A549 (cell line): ENCODE measurements around the gene IFNA4.
"Not testable (repeated sequence)": the region's sequence is repeated elsewhere in the genome, so short reads cannot be mapped to it uniquely, and the experiment has no call there.

ENCODE experiments used
- CHD2 ChIP-seq: fragments of 150-350 bp; IDR thresholded peaks from 2 replicates; pipeline ENCODE4 v1.6.1; 2014; ENCODE audit warnings: low read length; ENCODE audit not compliant: partially characterized antibody
- JUNB ChIP-seq: fragments of >200 bp; sonication (Bioruptor Twin); formaldehyde crosslinking; IDR thresholded peaks from 2 replicates; pipeline ENCODE4 v1.6.1; 2016
- MYC ChIP-seq: IDR thresholded peaks from 2 replicates; pipeline ENCODE4 v1.6.1; 2012; ENCODE audit warnings: mild to moderate bottlenecking, inconsistent platforms, low read length, improper control_type of control experiment, borderline replicate concordance
- NR3C1 ChIP-seq: fragments of >200 bp; sonication (Bioruptor Twin); formaldehyde crosslinking; IDR thresholded peaks from 3 replicates; pipeline ENCODE4 v1.6.1; 2017
- POLR2A ChIP-seq: IDR thresholded peaks from 2 replicates; pipeline ENCODE4 v1.6.1; 2012; ENCODE audit warnings: mild to moderate bottlenecking, low read length
- RNF2 ChIP-seq: fragments of 200-600 bp; sonication (generic); IDR thresholded peaks from 2 replicates; pipeline ENCODE4 v1.6.1; 2016; ENCODE audit warnings: low read depth, mild to moderate bottlenecking, antibody characterized with exemption, moderate library complexity, borderline replicate concordance
- ZC3H11A ChIP-seq: fragments of 450-650 bp; IDR thresholded peaks from 2 replicates; pipeline ENCODE4 v1.6.1; 2014; ENCODE audit warnings: antibody characterized with exemption, mild to moderate bottlenecking
- TF ChIP-seq, protein P1 (sequence below): fragments of >200 bp; sonication (Bioruptor Twin); formaldehyde crosslinking; IDR thresholded peaks from 3 replicates; pipeline ENCODE4 v1.5.1; 2016
- TF ChIP-seq, protein P2 (sequence below): fragments of 450-650 bp; IDR thresholded peaks from 2 replicates; pipeline ENCODE4 v1.6.1; 2014; ENCODE audit warnings: antibody characterized with exemption
- TF ChIP-seq, protein P3 (sequence below): fragments of 200-600 bp; sonication (generic); IDR thresholded peaks from 2 replicates; pipeline ENCODE4 v1.6.1; 2016; ENCODE audit warnings: antibody characterized with exemption, mild to moderate bottlenecking, moderate library complexity
- TF ChIP-seq, protein P4 (sequence below): IDR thresholded peaks from 2 replicates; pipeline ENCODE4 v1.6.1; 2012
- TF ChIP-seq, protein P5 (sequence below): IDR thresholded peaks from 2 replicates; pipeline ENCODE4 v1.6.1; 2012

DNA sequence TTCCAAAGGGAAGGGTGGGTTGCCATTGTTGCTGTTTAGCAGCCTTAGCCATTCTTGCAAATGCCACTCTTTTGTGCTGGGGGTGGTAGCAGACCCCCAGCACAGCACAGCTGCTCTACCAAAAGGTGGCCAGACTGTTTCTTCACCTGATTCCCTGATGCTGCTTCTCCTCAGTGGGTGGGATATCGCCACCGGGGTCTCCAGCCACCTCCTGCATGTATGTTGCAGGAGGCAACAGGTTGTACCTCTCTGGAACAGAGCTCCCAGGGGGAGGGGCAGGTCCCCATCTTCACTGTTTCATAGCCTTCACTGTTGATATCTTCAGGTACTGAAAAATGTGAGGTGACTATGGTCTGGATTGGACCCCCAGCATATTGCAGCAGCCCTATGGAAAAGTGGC, 23.4 kb upstream of the IFNA4 start:
- not testable (repeated sequence) for TF ChIP-seq ZC3H11A, RNF2, POLR2A, NR3C1, MYC, CHD2, JUNB
- TF ChIP-seq, protein P1, sequence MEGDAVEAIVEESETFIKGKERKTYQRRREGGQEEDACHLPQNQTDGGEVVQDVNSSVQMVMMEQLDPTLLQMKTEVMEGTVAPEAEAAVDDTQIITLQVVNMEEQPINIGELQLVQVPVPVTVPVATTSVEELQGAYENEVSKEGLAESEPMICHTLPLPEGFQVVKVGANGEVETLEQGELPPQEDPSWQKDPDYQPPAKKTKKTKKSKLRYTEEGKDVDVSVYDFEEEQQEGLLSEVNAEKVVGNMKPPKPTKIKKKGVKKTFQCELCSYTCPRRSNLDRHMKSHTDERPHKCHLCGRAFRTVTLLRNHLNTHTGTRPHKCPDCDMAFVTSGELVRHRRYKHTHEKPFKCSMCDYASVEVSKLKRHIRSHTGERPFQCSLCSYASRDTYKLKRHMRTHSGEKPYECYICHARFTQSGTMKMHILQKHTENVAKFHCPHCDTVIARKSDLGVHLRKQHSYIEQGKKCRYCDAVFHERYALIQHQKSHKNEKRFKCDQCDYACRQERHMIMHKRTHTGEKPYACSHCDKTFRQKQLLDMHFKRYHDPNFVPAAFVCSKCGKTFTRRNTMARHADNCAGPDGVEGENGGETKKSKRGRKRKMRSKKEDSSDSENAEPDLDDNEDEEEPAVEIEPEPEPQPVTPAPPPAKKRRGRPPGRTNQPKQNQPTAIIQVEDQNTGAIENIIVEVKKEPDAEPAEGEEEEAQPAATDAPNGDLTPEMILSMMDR = not testable (repeated sequence)
- TF ChIP-seq, protein P2, sequence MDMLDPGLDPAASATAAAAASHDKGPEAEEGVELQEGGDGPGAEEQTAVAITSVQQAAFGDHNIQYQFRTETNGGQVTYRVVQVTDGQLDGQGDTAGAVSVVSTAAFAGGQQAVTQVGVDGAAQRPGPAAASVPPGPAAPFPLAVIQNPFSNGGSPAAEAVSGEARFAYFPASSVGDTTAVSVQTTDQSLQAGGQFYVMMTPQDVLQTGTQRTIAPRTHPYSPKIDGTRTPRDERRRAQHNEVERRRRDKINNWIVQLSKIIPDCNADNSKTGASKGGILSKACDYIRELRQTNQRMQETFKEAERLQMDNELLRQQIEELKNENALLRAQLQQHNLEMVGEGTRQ = not testable (repeated sequence)
- TF ChIP-seq, protein P3, sequence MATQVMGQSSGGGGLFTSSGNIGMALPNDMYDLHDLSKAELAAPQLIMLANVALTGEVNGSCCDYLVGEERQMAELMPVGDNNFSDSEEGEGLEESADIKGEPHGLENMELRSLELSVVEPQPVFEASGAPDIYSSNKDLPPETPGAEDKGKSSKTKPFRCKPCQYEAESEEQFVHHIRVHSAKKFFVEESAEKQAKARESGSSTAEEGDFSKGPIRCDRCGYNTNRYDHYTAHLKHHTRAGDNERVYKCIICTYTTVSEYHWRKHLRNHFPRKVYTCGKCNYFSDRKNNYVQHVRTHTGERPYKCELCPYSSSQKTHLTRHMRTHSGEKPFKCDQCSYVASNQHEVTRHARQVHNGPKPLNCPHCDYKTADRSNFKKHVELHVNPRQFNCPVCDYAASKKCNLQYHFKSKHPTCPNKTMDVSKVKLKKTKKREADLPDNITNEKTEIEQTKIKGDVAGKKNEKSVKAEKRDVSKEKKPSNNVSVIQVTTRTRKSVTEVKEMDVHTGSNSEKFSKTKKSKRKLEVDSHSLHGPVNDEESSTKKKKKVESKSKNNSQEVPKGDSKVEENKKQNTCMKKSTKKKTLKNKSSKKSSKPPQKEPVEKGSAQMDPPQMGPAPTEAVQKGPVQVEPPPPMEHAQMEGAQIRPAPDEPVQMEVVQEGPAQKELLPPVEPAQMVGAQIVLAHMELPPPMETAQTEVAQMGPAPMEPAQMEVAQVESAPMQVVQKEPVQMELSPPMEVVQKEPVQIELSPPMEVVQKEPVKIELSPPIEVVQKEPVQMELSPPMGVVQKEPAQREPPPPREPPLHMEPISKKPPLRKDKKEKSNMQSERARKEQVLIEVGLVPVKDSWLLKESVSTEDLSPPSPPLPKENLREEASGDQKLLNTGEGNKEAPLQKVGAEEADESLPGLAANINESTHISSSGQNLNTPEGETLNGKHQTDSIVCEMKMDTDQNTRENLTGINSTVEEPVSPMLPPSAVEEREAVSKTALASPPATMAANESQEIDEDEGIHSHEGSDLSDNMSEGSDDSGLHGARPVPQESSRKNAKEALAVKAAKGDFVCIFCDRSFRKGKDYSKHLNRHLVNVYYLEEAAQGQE = not testable (repeated sequence)
- TF ChIP-seq, protein P4, sequence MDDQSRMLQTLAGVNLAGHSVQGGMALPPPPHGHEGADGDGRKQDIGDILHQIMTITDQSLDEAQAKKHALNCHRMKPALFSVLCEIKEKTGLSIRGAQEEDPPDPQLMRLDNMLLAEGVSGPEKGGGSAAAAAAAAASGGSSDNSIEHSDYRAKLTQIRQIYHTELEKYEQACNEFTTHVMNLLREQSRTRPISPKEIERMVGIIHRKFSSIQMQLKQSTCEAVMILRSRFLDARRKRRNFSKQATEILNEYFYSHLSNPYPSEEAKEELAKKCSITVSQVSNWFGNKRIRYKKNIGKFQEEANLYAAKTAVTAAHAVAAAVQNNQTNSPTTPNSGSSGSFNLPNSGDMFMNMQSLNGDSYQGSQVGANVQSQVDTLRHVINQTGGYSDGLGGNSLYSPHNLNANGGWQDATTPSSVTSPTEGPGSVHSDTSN = not testable (repeated sequence)
- TF ChIP-seq, protein P5, sequence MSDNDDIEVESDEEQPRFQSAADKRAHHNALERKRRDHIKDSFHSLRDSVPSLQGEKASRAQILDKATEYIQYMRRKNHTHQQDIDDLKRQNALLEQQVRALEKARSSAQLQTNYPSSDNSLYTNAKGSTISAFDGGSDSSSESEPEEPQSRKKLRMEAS = not testable (repeated sequence)
